Measurements from ENCODE around the gene LIM2.

DNA sequence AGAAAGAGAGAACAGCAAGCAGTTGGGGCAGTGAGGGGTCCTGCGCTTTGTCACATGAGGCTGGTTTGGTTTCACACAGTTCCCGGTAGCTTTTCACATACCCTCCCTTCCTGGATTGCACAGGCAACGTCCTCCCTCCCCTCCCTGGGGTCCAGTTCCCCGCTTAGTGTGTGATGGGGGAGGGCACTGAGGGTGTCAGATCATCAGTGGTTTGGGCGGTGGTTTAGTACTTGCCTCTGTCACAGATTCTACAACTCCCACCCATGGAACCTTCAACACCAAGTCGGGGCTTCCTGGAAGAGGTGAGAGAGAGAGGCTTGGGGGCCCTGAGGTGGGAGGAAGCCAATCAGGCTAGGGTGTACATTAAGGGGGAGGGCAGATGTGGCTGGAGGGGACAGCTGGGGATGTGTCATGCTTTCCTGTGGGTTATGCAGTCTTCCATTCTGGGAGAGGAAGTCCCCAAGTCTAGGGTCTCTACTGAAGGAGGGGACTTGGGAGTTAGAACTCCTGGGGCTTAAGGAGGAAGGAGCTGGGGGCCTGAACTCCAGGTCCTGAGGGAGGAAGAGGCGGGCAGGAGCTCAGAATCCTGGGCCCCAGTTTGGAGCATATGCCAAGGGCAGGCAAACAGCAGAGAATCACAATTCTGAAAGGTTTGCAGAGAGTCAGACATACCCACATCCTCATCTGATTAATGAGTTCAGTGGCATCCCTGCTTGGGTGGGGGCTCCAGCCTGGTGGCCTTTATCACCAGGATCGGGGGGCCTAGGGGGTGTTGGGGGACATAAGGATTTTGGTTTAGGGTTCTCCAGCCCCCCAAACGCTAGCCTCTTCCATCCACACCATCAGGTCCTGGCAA lies 14.9 kb downstream of the LIM2 start, which contains the start of gene NKG7:
- TF ChIP-seq, protein P1, sequence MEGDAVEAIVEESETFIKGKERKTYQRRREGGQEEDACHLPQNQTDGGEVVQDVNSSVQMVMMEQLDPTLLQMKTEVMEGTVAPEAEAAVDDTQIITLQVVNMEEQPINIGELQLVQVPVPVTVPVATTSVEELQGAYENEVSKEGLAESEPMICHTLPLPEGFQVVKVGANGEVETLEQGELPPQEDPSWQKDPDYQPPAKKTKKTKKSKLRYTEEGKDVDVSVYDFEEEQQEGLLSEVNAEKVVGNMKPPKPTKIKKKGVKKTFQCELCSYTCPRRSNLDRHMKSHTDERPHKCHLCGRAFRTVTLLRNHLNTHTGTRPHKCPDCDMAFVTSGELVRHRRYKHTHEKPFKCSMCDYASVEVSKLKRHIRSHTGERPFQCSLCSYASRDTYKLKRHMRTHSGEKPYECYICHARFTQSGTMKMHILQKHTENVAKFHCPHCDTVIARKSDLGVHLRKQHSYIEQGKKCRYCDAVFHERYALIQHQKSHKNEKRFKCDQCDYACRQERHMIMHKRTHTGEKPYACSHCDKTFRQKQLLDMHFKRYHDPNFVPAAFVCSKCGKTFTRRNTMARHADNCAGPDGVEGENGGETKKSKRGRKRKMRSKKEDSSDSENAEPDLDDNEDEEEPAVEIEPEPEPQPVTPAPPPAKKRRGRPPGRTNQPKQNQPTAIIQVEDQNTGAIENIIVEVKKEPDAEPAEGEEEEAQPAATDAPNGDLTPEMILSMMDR (IDR thresholded peaks at IDR 0.05): no peak
- TF ChIP-seq POLR2A (IDR thresholded peaks at IDR 0.05): no peak

Data from body of pancreas (tissue), 4 donors.